Gastrocnemius medialis (tissue), 4 donors: Measurements from ENCODE around the gene MMEL1.

Experiments
- POLR2A ChIP-seq, 2 donors: fragments of 450-650 bp; IDR thresholded peaks; one replicate each; pipeline ENCODE4 v1.6.1; 2017; ENCODE audit warnings: antibody characterized with exemption in 2 of 2, mild to moderate bottlenecking in 2 of 2, moderate library complexity in 2 of 2
- TF ChIP-seq, protein P1 (sequence below), 5 experiments: fragments of 450-650 bp in 3 of 5; fragments of 200-600 bp in 2 of 5; sonication (generic) in 2 of 5; IDR thresholded peaks in 4 of 5; conservative IDR thresholded peaks in 1 of 5; 1 replicate in 4 of 5; 2 replicates in 1 of 5; pipeline ENCODE4 v1.5.1; 2016 to 2019; ENCODE audit warnings: antibody characterized with exemption in 5 of 5, mild to moderate bottlenecking in 3 of 5, moderate library complexity in 3 of 5

DNA sequence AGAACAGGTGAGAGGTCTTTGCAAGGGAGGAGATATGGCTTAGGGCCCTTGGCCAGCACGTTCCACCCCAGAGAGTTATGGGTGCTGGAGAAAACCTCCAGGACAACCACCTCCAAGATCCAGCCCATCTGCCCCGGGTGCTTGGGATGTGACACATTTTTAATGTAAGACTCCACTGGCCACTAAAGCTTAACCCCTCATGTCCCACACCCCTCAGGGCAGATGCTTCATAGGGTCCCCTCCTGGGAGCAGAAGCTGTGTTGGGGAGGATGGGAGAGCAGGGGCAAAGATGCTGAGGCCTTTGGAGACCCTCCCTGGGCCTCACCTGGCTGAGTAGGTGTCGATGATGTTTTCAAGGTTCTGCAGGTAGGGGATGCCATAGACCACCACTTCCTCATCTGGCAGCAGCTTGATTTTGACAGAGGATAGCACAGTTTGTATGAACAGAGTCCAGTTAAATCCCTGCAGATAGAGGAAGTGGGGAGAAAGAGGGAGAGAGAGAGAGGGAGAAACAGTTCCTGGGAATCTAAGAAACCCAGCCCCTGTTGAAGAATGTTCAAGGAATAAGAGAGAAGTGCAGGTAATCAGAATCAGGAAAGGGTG lies 34.4 kb downstream of the MMEL1 start:
- TF ChIP-seq POLR2A (IDR thresholded peaks at IDR 0.05): no peak
- TF ChIP-seq, protein P1, sequence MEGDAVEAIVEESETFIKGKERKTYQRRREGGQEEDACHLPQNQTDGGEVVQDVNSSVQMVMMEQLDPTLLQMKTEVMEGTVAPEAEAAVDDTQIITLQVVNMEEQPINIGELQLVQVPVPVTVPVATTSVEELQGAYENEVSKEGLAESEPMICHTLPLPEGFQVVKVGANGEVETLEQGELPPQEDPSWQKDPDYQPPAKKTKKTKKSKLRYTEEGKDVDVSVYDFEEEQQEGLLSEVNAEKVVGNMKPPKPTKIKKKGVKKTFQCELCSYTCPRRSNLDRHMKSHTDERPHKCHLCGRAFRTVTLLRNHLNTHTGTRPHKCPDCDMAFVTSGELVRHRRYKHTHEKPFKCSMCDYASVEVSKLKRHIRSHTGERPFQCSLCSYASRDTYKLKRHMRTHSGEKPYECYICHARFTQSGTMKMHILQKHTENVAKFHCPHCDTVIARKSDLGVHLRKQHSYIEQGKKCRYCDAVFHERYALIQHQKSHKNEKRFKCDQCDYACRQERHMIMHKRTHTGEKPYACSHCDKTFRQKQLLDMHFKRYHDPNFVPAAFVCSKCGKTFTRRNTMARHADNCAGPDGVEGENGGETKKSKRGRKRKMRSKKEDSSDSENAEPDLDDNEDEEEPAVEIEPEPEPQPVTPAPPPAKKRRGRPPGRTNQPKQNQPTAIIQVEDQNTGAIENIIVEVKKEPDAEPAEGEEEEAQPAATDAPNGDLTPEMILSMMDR (IDR thresholded peaks at IDR 0.05 in 4 of 5, conservative IDR thresholded peaks at IDR 0.05 in 1 of 5): no peak
